NCI-H1417 (cell line): ENCODE measurements around the gene TAF11L8.
"Not testable (repeated sequence)": the region's sequence is repeated elsewhere in the genome, so short reads cannot be mapped to it uniquely, and the experiment has no call there.

Source experiments
- DNase-seq, 3 experiments: peaks; one replicate each; lab custom pipeline; 2025; lab: John Stamatoyannopoulos, UW

TAF11L8 gene

DNA sequence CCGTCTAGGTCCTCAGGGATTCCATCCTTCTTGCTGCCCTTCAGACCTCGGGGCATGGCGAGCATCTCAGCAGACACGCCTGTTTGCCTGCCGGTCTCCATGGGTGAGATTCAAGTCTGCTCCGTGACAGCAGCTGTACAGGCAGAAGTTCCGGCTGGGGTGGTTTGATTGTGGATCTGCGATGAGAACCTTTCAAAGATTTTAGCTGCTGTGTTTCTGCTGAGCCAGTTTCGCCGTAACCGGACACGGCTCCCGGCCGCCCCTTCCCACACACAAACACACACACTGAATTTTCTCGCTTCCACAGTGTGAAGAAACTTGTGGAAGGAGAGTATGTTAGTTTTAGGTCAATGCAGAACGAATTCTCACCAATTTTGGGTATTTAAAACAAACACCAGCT is at the start of gene TAF11L8:
TSS of gene TAF11L8 (minus strand) at position 101 of the 400 bp plus-strand sequence.
- DNase-seq = not testable (repeated sequence)

DNA sequence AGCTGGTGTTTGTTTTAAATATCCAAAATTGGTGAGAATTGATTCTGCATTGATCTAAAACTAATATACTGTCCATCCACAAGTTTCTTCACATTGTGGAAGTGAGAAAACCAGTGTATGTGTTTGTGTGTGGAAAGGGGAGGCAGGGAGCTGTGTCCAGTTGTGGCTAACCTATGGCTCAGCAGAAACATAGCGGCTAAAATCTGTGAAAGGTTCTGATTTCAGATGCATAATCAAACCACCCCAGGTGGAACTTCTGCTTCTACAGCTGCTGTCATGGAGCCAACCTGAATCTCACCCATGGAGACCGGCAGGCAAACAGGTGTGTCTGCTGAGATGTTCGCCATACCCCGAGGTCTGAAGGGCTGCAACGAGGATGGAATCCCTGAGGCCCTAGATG is 43.4 kb upstream of the TAF11L8 start, which contains the start of gene TAF11L14:
TSS of gene TAF11L14 (plus strand) at position 301 of the 400 bp plus-strand sequence.
- no peak for DNase-seq

DNA sequence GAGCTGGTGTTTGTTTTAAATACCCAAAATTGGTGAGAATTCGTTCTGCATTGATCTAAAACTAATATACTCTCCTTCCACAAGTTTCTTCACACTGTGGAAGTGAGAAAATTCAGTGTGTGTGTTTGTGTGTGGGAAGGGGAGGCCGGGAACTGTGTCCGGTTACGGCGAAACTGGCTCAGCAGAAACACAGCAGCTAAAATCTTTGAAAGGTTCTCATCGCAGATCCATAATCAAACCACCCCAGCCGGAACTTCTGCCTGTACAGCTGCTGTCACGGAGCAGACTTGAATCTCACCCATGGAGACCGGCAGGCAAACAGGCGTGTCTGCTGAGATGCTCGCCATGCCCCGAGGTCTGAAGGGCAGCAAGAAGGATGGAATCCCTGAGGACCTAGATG is 41.0 kb upstream of the TAF11L8 start, which contains the start of gene TAF11L13:
TSS of gene TAF11L13 (plus strand) at position 301 of the 400 bp plus-strand sequence.
- not testable (repeated sequence) for DNase-seq

DNA sequence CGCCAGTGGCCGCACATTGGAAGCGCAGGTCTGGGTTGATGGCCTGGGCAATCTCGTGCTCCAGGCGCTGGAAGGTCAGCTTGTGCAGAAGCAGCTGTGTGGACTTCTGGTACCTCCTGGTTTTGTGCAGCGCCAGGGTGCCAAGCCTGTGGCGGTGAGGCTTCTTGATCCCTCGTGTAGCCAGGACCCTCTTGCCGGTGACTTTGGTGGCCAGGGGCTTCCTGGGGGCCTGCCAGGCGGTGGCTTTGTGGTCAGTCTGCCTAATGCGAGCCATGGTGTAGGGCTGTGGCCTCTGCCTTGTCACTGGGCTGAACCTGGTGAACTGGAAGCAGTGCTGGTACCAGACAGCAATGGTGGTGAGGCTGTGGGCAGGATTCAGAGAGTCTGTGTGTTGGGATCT is 34.9 kb upstream of the TAF11L8 start:
- no peak for DNase-seq

DNA sequence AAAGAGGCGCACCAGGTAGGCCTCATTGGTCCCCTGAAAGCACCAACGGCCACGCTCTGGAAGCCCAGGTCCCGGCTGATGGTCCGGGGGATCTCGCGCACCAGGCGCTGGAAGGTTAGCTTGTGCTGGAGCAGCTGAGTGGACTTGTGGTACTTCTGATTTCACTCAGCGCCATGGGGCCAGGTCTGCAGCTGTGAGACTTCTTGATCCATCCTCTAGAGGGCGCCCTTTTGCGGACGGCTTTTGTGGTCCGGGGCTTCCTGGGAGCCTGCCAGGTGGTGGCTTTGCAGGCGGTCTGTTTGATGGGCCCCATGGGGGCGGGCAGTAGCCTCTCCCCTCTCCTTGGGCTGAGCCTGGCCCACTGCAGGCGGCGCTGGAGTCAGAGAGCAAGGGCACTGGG is 29.9 kb upstream of the TAF11L8 start:
- no peak for DNase-seq

DNA sequence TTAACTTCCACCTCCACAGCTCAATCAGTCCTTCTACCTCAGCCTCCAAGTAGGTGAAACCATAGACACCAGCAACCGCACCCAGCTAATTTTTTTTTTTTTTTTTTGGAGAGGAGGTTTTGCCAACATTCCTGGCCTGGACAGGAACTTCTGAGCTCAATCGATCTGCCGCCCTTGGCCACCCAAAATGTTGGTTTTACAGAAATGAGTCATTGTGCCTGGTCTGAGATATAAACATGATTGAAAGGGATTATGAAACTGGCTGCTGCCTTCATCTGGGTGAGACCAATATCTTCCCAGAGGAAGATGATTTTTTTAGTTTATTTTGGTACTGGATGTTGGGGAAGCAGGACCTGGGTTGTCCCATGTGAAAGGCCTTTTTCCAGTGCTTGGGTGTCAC is 28.6 kb upstream of the TAF11L8 start:
- no peak for DNase-seq

DNA sequence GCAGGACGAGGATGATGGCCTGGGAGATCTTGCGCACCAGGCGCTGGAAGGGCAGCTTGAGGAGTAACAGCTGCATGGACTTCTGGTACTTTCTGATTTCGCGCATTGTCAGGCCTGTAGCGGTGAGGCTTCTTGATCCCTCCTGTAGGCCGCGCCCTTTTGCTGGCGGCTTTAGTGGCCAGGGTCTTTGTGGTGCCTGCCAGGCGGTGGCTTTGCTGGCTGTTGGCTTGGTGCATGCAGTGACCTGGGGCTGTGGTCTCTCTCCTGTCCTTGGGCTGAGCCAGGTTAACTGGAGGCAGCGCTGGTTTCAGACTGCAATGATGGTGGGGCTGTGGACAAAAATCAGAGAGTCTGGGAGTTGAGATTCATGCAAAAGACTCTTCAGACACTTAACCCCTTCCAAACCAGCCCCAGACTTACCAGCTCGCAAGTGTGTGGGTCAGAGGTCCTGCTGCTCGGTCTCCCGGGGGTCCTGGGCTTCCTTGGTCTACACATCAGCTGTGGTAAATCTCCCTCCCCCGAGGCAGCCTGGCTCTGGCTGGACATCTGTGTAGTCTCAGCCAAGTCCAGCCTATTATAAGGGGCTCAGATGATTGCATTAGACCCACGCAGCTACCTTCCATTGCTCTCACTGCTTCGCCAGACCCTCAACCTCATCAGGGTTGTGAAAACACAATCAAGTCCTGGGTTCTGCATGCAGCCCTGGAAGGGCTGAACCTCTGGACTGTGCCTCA is 24.3 kb upstream of the TAF11L8 start:
- DNase-seq = no peak

DNA sequence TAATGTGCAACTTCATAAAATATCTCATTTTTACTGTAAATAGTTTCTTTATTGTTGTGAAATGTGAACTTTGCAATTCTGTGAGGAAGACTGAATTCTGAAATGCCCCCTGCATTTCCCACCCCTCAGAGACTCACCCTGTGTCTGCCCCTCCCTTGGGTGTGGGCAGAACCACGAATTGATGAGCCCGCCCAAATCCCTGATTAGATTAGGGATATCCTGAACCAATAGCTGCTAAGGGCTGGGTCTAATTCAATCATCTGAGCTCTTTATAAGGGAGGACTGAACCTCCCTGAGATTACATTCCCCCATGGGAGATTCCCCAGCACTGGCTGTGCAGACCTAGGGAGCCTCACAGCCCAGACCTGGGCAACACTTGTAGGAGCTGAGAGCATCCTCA is 19.3 kb upstream of the TAF11L8 start, which contains the start of gene TAF11L12:
TSS of gene TAF11L12 (plus strand) at position 301 of the 400 bp plus-strand sequence.
- not testable (repeated sequence) for DNase-seq

DNA sequence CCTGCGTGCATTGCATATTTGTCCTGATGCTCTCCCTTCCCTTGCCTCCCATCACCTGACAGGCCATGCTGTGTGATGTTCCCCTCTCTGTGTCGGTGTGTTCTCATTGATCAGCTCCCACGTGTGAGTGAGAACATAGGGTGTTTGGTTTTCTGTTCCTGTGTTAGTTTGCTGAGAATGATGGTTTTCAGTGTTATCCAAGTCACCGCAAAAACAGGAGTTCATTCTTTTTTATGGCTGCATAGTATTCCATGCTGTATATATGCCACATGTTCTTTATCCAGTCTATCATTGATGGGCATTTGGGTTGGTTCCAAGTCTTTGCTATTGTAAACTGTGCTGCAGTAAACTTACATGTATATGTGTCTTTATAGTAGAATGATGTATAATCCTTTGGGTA is 16.7 kb upstream of the TAF11L8 start:
- DNase-seq = not testable (repeated sequence)

DNA sequence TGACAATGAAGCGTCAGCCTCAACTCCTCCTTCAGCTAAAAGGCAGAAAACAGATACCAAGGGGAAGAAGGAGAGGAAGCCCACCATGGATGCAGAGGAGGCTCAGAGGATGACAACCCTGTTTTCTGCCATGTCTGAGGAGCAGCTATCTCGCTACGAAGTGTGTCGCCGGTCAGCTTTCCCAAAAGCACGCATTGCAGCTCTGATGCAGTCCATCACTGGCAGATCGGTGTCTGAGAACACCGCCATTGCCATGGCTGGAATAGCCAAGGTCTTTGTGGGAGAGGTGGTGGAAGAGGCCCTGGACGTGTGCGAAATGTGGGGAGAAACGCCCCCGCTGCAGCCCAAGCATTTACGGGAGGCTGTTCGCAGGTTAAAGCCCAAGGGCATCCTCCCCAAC is 14.2 kb upstream of the TAF11L8 start:
- no peak for DNase-seq

DNA sequence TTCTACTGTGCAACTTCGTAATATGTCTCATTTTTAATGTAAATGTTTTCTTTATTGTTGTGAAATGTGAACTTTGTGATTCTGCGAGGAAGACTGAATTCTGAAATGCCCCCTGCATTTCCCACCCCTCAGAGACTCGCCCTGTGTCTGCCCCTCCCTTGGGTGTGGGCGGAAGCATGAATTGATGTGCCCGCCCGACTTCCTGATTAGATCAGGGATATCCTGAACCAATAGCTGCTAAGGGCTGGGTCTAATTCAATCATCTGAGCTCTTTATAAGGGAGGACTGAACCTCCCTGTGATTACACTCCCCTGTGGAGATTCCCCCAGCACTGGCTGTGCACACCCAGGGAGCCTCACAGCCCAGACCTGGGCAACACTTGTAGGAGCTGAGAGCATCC is 13.1 kb upstream of the TAF11L8 start, which contains the start of gene TAF11L11:
TSS of gene TAF11L11 (plus strand) at position 304 of the 400 bp plus-strand sequence.
- DNase-seq = not testable (repeated sequence)

DNA sequence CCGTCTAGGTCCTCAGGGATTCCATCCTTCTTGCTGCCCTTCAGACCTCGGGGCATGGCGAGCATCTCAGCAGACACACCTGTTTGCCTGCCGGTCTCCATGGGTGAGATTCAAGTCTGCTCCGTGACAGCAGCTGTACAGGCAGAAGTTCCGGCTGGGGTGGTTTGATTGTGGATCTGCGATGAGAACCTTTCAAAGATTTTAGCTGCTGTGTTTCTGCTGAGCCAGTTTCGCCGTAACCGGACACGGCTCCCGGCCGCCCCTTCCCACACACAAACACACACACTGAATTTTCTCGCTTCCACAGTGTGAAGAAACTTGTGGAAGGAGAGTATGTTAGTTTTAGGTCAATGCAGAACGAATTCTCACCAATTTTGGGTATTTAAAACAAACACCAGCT is 7.0 kb upstream of the TAF11L8 start, which contains the start of gene TAF11L10:
TSS of gene TAF11L10 (minus strand) at position 101 of the 400 bp plus-strand sequence.
- DNase-seq = not testable (repeated sequence)

DNA sequence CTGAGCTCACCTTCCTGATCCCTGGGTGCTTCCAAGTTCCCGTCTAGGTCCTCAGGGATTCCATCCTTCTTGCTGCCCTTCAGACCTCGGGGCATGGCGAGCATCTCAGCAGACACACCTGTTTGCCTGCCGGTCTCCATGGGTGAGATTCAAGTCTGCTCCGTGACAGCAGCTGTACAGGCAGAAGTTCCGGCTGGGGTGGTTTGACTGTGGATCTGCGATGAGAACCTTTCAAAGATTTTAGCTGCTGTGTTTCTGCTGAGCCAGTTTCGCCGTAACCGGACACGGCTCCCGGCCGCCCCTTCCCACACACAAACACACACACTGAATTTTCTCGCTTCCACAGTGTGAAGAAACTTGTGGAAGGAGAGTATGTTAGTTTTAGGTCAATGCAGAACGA is 3.5 kb upstream of the TAF11L8 start, which contains the start of gene TAF11L9:
TSS of gene TAF11L9 (minus strand) at position 140 of the 400 bp plus-strand sequence.
- not testable (repeated sequence) for DNase-seq

DNA sequence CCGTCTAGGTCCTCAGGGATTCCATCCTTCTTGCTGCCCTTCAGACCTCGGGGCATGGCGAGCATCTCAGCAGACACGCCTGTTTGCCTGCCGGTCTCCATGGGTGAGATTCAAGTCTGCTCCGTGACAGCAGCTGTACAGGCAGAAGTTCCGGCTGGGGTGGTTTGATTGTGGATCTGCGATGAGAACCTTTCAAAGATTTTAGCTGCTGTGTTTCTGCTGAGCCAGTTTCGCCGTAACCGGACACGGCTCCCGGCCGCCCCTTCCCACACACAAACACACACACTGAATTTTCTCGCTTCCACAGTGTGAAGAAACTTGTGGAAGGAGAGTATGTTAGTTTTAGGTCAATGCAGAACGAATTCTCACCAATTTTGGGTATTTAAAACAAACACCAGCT is 5.1 kb downstream of the TAF11L8 start, which contains the start of gene TAF11L7:
TSS of gene TAF11L7 (minus strand) at position 101 of the 400 bp plus-strand sequence.
- not testable (repeated sequence) for DNase-seq
